CD4-positive, alpha-beta T cell treated with Interleukin-1 beta for 1 hour (primary cell): Measurements from ENCODE around the gene METTL14.
"Not testable (repeated sequence)": the region's sequence is repeated elsewhere in the genome, so short reads cannot be mapped to it uniquely, and the experiment has no call there.

ENCODE experiments used
- DNase-seq, 2 donors: peaks; one replicate each; pipeline ENCODE4 v3.0.0-alpha.2; 2020 to 2022

METTL14 gene

GRCh38 chr4:118684873-118685811 lies at the start of gene METTL14:
Gene METTL14, plus strand, starts transcription at chr4:118685392. Its CDS starts 143 bp downstream, at chr4:118685535.
- DNase-seq = peak; percentile 88 to 89

GRCh38 chr4:118636126-118636525 lies 49.1 kb upstream of the METTL14 start:
- DNase-seq = not testable (repeated sequence)

GRCh38 chr4:118664665-118665064 lies 20.5 kb upstream of the METTL14 start:
- DNase-seq = peak in 1 of 2 donors; percentile 5

- peak in 1 of 2 donors; percentile 29 for DNase-seq
Measured at GRCh38 chr4:118669220-118669619, 16.0 kb upstream of the METTL14 start.

- DNase-seq = not testable (repeated sequence)
Measured at GRCh38 chr4:118670968-118671367, 14.2 kb upstream of the METTL14 start.

GRCh38 chr4:118676128-118676527 lies 9.1 kb upstream of the METTL14 start:
- no peak for DNase-seq

- no peak for DNase-seq
Measured at GRCh38 chr4:118680808-118681207, 4.4 kb upstream of the METTL14 start.

GRCh38 chr4:118682928-118683327 lies 2.3 kb upstream of the METTL14 start:
- DNase-seq = peak in 1 of 2 donors; percentile 18

- no peak for DNase-seq
Measured at GRCh38 chr4:118683513-118683912, 1.7 kb upstream of the METTL14 start.

GRCh38 chr4:118703118-118703517 lies 17.9 kb downstream of the METTL14 start:
- no peak for DNase-seq

GRCh38 chr4:118711052-118711451 lies 25.9 kb downstream of the METTL14 start:
- DNase-seq = no peak

GRCh38 chr4:118712872-118713271 lies 27.7 kb downstream of the METTL14 start:
- DNase-seq = no peak

GRCh38 chr4:118714682-118715081 lies 29.5 kb downstream of the METTL14 start:
- DNase-seq = no peak

GRCh38 chr4:118716304-118716703 lies 31.1 kb downstream of the METTL14 start:
- DNase-seq = no peak

GRCh38 chr4:118718511-118719170 lies 33.4 kb downstream of the METTL14 start:
- DNase-seq = no peak

- DNase-seq = no peak
Measured at GRCh38 chr4:118721752-118722151, 36.6 kb downstream of the METTL14 start.

GRCh38 chr4:118723369-118723768 lies 38.2 kb downstream of the METTL14 start:
- no peak for DNase-seq

- no peak for DNase-seq
Measured at GRCh38 chr4:118727360-118727759, 42.2 kb downstream of the METTL14 start.

- DNase-seq = peak in 1 of 2 donors; percentile 25
Measured at GRCh38 chr4:118729287-118730286, 44.4 kb downstream of the METTL14 start.

GRCh38 chr4:118730683-118731082 lies 45.5 kb downstream of the METTL14 start:
- no peak for DNase-seq

- no peak for DNase-seq
Measured at GRCh38 chr4:118732591-118733330, 47.6 kb downstream of the METTL14 start.
